DOHH2 (cell line): ENCODE data around the gene CSMD2.

ENCODE experiments used
- CTCF ChIP-seq: fragments of 200-600 bp; sonication (generic); IDR thresholded peaks from one replicate; pipeline ENCODE4 v1.5.1; 2014; ENCODE audit warnings: antibody characterized with exemption, mild to moderate bottlenecking, low read depth, low read length; ENCODE audit not compliant: poor library complexity, severe bottlenecking
- EZH2phosphoT487 ChIP-seq: fragments of 200-600 bp; sonication (generic); IDR thresholded peaks from 2 replicates; pipeline ENCODE4 v1.6.1; 2017; ENCODE audit warnings: borderline replicate concordance, mild to moderate bottlenecking, antibody characterized with exemption, low read length, moderate library complexity, mixed read lengths

GRCh38 chr1:33686551-33686950 lies 478.5 kb downstream of the CSMD2 start:
- TF ChIP-seq CTCF (no peak), EZH2phosphoT487 (no peak)
